22Rv1 (cell line): ENCODE results near the gene BTBD9.

ENCODE experiments used
- CTCF ChIP-seq: fragments of 450-650 bp; IDR thresholded peaks from 2 replicates; pipeline ENCODE4 v1.5.1; 2017; ENCODE audit warnings: mild to moderate bottlenecking
- ZFX ChIP-seq: fragments of 450-650 bp; IDR thresholded peaks from 2 replicates; pipeline ENCODE4 v1.6.1; 2017; ENCODE audit warnings: antibody characterized with exemption, borderline replicate concordance

GRCh38 chr6:38349795-38350194, 289.9 kb downstream of the BTBD9 start:
- no peak for TF ChIP-seq CTCF
- TF ChIP-seq ZFX, result no peak
